ENCODE measurements around the gene PFKFB3.
"Not testable (repeated sequence)": the region's sequence is repeated elsewhere in the genome, so short reads cannot be mapped to it uniquely, and the experiment has no call there.

Gene PFKFB3

DNA sequence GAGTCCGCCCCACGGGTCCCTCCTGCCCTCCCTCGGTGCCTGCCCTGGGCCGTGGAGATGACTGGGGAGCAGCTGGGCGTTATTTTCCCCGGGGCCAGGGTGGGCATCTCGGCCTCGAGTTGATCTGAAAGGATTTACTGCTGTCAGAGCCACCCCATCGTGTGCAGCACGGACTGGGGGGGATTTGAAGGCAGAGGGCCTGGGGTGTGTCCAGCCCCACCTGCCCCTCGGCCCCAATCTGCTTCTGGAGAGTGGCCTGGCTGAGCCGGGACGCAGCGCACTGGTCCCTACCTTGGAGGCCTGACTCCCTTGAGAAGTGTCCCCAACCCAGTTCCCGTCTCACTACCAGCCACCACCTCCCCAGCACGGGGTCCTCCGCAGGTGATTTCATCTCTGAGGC is 24.2 kb upstream of the PFKFB3 start:
- no peak for DNase-seq (ENCODE audit: low read depth in 2 of 2)

GRCh38 chr10:6179078-6179477 is 23.7 kb upstream of the PFKFB3 start:
- DNase-seq (ENCODE audit: low read depth in 2 of 2): no peak

GRCh38 chr10:6180480-6181110 is 22.1 kb upstream of the PFKFB3 start:
- DNase-seq (ENCODE audit: low read depth in 2 of 2): no peak

- DNase-seq (ENCODE audit: low read depth in 2 of 2): no peak
Observed at GRCh38 chr10:6181249-6181648, 21.5 kb upstream of the PFKFB3 start.

- no peak for DNase-seq (ENCODE audit: low read depth in 2 of 2)
Observed at GRCh38 chr10:6182454-6183098, 20.2 kb upstream of the PFKFB3 start.

DNA sequence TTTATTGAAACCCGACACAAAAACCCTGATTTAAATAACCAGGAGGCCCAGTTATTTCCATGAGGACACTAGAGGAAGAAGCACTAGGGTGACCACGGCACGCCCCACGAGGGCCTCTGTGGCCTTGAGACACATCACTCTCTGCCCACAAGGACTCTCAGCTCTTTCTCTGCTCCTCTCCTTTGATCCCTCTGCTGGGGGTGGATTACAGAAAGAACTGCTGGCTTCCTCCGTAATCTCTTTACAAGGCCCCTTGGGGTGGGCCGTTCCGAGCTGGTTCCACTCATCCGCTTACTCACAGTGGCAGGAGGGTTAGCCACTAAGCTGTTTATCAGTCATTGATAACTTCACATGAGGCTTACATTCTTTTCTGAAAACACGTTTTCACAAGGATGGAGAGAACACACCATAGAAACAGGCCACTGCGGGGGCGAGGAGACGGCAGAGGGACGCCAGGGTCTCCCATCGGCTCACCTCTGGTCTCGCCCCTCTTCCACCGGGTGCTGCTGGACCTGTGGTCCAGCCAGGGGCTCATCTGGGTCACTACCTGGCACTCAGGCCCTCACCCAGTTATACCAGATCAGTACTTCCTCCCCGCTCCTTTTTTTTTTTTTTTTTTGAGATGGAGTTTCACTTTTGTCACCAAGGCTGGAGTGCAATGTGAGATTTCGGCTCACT is 17.6 kb upstream of the PFKFB3 start:
- no peak for DNase-seq (ENCODE audit: low read depth in 2 of 2)

- no peak for DNase-seq (ENCODE audit: low read depth in 2 of 2)
Observed at GRCh38 chr10:6186894-6187256, 15.9 kb upstream of the PFKFB3 start.

DNA sequence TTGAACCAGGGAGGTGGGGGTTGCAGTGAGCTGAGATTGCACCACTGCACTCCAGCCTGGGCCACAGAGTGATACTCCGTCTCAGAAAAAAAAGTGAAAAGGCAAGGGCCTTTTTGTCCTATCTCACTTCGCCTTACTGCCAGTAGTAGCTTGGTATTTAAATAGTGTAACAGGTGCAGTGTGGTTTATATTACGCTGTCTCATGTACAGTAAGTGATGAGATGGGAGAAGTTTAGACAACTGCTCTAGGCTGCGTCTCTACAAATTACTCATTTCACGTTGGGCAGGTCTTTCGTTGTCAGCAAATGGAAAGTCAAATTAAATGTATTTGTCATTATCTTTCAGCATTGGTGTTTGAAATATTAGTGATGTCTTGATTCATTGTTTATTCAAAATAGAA is 15.5 kb upstream of the PFKFB3 start:
- DNase-seq (ENCODE audit: low read depth in 2 of 2): no peak

DNA sequence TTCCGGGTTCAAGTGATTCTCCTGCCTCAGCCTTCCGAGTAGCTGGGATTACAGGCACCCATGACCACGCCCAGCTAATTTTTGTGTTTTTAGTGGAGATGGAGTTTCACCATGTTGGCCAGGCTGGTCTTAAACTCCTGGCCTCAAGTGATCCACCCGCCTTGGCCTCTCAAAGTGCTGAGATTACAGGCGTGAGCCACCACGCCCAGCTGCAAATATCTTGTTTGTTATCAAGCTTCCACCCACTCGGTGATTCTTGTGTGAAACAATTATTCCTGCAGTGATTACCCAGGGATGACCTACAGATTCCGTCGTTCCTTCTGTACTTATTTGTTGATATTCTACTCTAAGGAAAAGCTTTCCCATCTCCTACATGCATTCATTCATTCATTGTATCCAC is 12.7 kb upstream of the PFKFB3 start:
- not testable (repeated sequence) for DNase-seq (ENCODE audit: low read depth in 2 of 2)

GRCh38 chr10:6191147-6191546 is 11.6 kb upstream of the PFKFB3 start:
- DNase-seq (ENCODE audit: low read depth in 2 of 2): no peak

- DNase-seq (ENCODE audit: low read depth in 2 of 2): no peak
Observed at GRCh38 chr10:6191569-6191968, 11.2 kb upstream of the PFKFB3 start.

GRCh38 chr10:6193342-6193741 is 9.4 kb upstream of the PFKFB3 start:
- not testable (repeated sequence) for DNase-seq (ENCODE audit: low read depth in 2 of 2)

GRCh38 chr10:6194311-6194710 is 8.4 kb upstream of the PFKFB3 start:
- DNase-seq (ENCODE audit: low read depth in 2 of 2): no peak

GRCh38 chr10:6195376-6195775 is 7.4 kb upstream of the PFKFB3 start:
- no peak for DNase-seq (ENCODE audit: low read depth in 2 of 2)

GRCh38 chr10:6195846-6196245 is 6.9 kb upstream of the PFKFB3 start:
- DNase-seq (ENCODE audit: low read depth in 2 of 2): no peak

- not testable (repeated sequence) for DNase-seq (ENCODE audit: low read depth in 2 of 2)
Observed at GRCh38 chr10:6196524-6196923, 6.2 kb upstream of the PFKFB3 start.

DNA sequence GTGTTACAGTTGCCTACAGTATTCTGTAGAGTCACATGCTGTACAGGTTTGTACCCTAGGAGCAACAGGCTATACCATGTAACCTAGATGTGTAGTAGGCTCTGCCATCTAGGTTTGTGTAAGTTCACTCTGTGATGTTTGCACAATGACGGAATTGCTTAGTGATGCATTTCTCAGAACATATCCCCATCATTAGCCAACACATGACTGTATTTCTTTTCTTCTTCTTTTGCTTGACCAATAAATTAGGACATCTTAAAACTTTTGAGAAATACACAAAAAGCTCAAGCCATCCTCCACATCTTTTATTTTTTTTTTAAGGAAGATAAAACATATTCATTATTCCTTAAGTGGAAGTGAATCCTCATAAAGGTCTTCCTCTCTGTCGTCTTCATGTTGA is 5.4 kb upstream of the PFKFB3 start:
- no peak for DNase-seq (ENCODE audit: low read depth in 2 of 2)

DNA sequence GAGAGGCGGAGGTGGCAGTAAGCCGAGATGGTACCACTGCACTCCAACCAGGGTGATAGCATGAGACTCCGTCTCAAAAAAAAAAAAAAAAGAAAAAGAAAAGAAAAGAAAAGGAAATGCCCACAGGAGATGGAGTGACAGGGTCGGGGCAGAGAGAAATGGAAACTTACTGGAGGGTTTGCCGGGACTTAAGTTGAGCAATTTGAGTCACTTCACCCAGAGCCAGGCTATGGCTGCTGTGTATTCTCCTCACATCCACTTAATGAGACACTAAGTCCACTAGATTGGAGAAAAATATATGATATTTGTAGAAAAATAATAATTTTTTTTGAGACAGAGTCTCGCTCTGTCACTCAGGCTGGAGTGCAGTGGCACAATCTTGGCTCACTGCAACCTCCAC is 4.6 kb upstream of the PFKFB3 start:
- no peak for DNase-seq (ENCODE audit: low read depth in 2 of 2)

DNA sequence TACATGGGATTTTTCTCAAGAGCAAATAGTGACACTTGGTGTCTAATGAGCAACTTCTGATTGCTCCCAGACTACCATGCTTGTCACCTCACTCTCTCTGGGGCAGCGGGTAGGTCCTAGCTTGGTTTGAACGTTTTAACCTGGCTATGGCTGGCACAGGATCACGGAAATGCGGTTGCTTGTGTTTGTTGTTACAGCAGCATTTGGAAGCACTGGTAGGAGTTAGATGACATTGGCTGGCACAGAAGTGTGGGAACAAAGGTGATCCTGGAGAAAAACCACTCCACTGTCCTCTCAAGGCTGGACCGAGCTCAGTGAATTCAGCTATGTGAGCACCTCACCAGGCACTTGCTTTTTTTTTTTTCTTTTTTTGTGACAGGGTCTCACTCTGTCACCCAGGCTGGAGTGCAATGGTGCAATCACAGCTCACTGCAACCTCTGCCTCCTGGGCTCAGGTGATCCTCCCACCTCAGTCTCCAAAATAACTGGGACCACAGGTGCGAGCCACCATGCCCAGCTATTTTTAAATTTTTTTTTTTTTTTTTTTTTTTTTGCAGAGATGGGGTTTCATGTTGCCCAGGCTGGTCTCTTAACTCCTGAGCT is 3.5 kb upstream of the PFKFB3 start:
- no peak for DNase-seq (ENCODE audit: low read depth in 2 of 2)

DNA sequence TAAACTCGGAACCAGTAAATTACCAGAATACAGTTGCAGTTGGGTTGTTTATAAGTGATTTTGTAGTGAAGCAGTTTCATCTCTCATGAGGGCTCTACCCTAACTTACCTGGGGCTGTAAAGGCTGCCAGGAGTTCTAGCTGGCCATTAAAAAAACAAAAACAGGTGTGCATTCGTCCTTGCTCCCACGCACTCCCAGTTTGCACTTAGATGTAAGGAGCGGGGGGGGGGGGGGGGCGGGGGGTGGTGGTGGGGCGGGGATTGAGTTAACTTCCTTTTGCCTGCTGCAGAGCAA is 2.3 kb upstream of the PFKFB3 start:
- DNase-seq (ENCODE audit: low read depth in 2 of 2): no peak

DNA sequence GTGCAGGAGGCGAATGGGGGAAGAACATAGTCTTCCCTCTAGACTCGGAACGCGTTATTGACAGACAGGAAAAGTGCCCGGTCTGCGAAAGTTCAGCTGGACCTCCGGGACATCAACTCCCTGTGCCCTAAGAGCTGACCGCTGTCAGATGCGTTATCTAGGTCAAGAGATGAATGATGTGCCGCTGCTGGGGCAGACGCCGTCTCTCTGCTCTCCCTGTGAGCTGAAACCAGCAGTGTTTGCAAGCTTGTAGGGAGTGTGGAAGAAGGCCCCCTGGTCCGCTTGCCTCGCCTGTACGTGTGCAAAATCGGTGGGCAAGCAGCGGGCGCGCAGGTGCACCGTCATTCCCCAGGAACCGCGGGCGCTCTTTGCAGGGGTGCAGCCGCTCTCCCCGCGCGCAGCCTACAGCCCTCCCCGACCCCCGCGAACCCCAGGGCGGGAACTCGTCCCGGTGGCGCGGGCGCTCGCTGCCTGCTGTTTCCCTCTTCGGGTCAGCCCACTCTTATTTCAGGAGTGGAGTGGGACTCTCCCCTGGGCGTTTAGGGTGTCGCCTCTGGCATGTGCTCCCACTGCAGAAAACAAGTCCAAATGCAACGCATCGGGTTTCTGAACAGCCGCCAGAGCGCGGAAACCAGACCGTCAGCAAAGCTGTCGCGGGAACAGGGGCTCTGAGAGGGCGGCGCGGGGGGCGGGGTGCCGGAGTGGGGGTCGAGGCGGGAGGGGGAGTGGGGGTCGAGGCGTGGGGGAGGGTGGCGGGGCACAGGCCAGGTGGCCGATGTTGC is 1.8 kb upstream of the PFKFB3 start:
- DNase-seq (ENCODE audit: low read depth in 2 of 2): peak; percentile 17 to 35

GRCh38 chr10:6201516-6201975 is 1.2 kb upstream of the PFKFB3 start:
- DNase-seq (ENCODE audit: low read depth in 2 of 2): peak; percentile 66 to 80

Data from stimulated activated CD4-positive, alpha-beta T cell treated with anti-CD3 and anti-CD28 coated beads, Interleukin-1b, Interleukin-23, amount 100 ng/mL, for 4 hours (primary cell).